HT-29 (cell line): ENCODE data around the gene CCDC142. TPM values are rescaled to one million over a fixed set of nuclear protein-coding genes. Genes with fewer than 3 reads are reported as not detected.

Source experiments
- total RNA-seq: library from RNA; depleted of rRNA; stranded (reverse); fragments of >200 nt; shearing (Covaris generic); gene quantifications from 2 replicates; pipeline ENCODE4 v1.2.3, GENCODE V29; 2014; rRNA removed

Gene CCDC142
- total RNA-seq, 1 experiment from 2014 or later: 31.9 TPM

Other genes with a start within 250 kb of the CCDC142 start
- 0.36 TPM in 1 of 2 replicates, not detected in the other for gene SLC4A5, start 139.6 kb downstream of the CCDC142 start, total RNA-seq
- gene DCTN1, start 102.7 kb downstream of the CCDC142 start, total RNA-seq: 48.7 and 52.5 TPM in 2 replicates
- 3.2 and 3.9 TPM in 2 replicates for gene C2orf81, start 61.4 kb downstream of the CCDC142 start, total RNA-seq
- 50.8 and 52.3 TPM in 2 replicates for gene WDR54, start 61.3 kb downstream of the CCDC142 start, total RNA-seq
- gene RTKN, start 41.1 kb downstream of the CCDC142 start, total RNA-seq: 115 and 128 TPM in 2 replicates
- 26.0 and 34.6 TPM in 2 replicates for gene INO80B, start 27.9 kb downstream of the CCDC142 start, total RNA-seq
- gene WBP1, start 24.6 kb downstream of the CCDC142 start, total RNA-seq: 71.2 and 76.1 TPM in 2 replicates
- gene MOGS, start 17.6 kb downstream of the CCDC142 start, total RNA-seq: 84.7 and 91.9 TPM in 2 replicates
- 39.4 and 55.2 TPM in 2 replicates for gene MRPL53, start 10.3 kb downstream of the CCDC142 start, total RNA-seq
- 12.8 and 13.4 TPM in 2 replicates for gene TTC31, start 83 bp upstream of the CCDC142 start, total RNA-seq
- gene LBX2, start 16.6 kb upstream of the CCDC142 start, total RNA-seq: 4.8 and 5.0 TPM in 2 replicates
- gene PCGF1, start 24.7 kb upstream of the CCDC142 start, total RNA-seq: 17.2 and 20.1 TPM in 2 replicates
- 0.08 TPM in 1 of 2 replicates, not detected in the other for gene TLX2, start 31.5 kb upstream of the CCDC142 start, total RNA-seq
- gene DQX1, start 43.2 kb upstream of the CCDC142 start, total RNA-seq: 0.47 and 1.3 TPM in 2 replicates
- gene AUP1, start 46.7 kb upstream of the CCDC142 start, total RNA-seq: 222 and 224 TPM in 2 replicates
- 44.7 and 49.2 TPM in 2 replicates for gene HTRA2, start 46.9 kb upstream of the CCDC142 start, total RNA-seq
- gene LOXL3, start 70.9 kb upstream of the CCDC142 start, total RNA-seq: 0.74 and 2.2 TPM in 2 replicates
- gene DOK1, start 71.7 kb upstream of the CCDC142 start, total RNA-seq: 17.9 and 18.3 TPM in 2 replicates
- not detected in 2 replicates for gene M1AP, start 165.3 kb upstream of the CCDC142 start, total RNA-seq
- gene SEMA4F, start 171.2 kb upstream of the CCDC142 start, total RNA-seq: 0.76 and 2.5 TPM in 2 replicates